Activated CD8-positive, alpha-beta memory T cell treated with anti-CD3 and anti-CD28 coated beads, Interleukin-2, amount 50 U/mL, for 24 hours (primary cell): ENCODE measurements around the gene AKR7A3.

Source experiments
- DNase-seq: peaks from one replicate; pipeline ENCODE4 v3.0.0-alpha.2; 2020; ENCODE audit errors: extremely low read depth

Gene AKR7A3

GRCh38 chr1:19254416-19254815, 34.2 kb downstream of the AKR7A3 start:
- no peak for DNase-seq

- DNase-seq, result peak; percentile 75
These were observed 37.0 kb downstream of the AKR7A3 start, which contains the start of the genes EMC1 and MRTO4 for GRCh38 chr1:19251305-19252196. Gene EMC1 (minus strand): TSS chr1:19251524. CDS start chr1:19251509, 15 bp downstream. Gene MRTO4 (plus strand): TSS chr1:19251805. CDS start chr1:19251836, 31 bp downstream.

GRCh38 chr1:19250629-19251304, 37.8 kb downstream of the AKR7A3 start:
- no peak for DNase-seq

- DNase-seq, result peak; percentile 28
These were observed 47.7 kb downstream of the AKR7A3 start for GRCh38 chr1:19240673-19241538.

GRCh38 chr1:19239876-19240275, 48.7 kb downstream of the AKR7A3 start:
- DNase-seq, result no peak

GRCh38 chr1:19234224-19234623, 54.3 kb downstream of the AKR7A3 start:
- DNase-seq, result no peak
